Upper lobe of left lung (tissue), 4 donors: ENCODE measurements around the gene SIVA1.

Source experiments
- POLR2AphosphoS5 ChIP-seq, 2 donors: sonication (generic); formaldehyde crosslinking; IDR thresholded peaks; one replicate each; pipeline ENCODE4 v1.5.1; 2017; ENCODE audit warnings: antibody characterized with exemption in 2 of 2
- TF ChIP-seq, protein P1 (sequence below), 6 experiments: fragments of 450-650 bp in 4 of 6; fragments of 200-600 bp in 2 of 6; sonication (generic) in 2 of 6; IDR thresholded peaks; one replicate each; pipeline ENCODE4 v1.5.1; 2016 to 2019; ENCODE audit warnings: antibody characterized with exemption in 6 of 6

- TF ChIP-seq, protein P1, sequence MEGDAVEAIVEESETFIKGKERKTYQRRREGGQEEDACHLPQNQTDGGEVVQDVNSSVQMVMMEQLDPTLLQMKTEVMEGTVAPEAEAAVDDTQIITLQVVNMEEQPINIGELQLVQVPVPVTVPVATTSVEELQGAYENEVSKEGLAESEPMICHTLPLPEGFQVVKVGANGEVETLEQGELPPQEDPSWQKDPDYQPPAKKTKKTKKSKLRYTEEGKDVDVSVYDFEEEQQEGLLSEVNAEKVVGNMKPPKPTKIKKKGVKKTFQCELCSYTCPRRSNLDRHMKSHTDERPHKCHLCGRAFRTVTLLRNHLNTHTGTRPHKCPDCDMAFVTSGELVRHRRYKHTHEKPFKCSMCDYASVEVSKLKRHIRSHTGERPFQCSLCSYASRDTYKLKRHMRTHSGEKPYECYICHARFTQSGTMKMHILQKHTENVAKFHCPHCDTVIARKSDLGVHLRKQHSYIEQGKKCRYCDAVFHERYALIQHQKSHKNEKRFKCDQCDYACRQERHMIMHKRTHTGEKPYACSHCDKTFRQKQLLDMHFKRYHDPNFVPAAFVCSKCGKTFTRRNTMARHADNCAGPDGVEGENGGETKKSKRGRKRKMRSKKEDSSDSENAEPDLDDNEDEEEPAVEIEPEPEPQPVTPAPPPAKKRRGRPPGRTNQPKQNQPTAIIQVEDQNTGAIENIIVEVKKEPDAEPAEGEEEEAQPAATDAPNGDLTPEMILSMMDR (IDR thresholded peaks at IDR 0.05): no peak
- TF ChIP-seq POLR2AphosphoS5 (IDR thresholded peaks at IDR 0.05): no peak
These were observed 35.3 kb downstream of the SIVA1 start for GRCh38 chr14:104788161-104788818.
